ENCODE results near the gene GJA8.
A peak's percentile ranks its signal among the peaks of the same experiment; 100 is the strongest.
"Not testable (repeated sequence)": the region's sequence is repeated elsewhere in the genome, so short reads cannot be mapped to it uniquely, and the experiment has no call there.

Gene GJA8

GRCh38 chr1:147897789-147898188 lies 4.8 kb upstream of the GJA8 start:
- Mint-ChIP-seq H3K27ac (no peak overlapping the region), H3K4me1 (no peaks in the 10 kb centered on the region), H3K9me3 (no peaks in the 10 kb centered on the region), H3K27me3 (peaks cover 21% of the 10 kb centered on the region), H3K4me3 (no peak overlapping the region), H3K36me3 (no peaks in the 10 kb centered on the region)
- CTCF ChIA-PET: no interaction called here
- no peak for DNase-seq

- H3K4me1 Mint-ChIP-seq: peaks cover 7% of the 10 kb centered on the region
- no peaks in the 10 kb centered on the region for H3K9me3 Mint-ChIP-seq
- peaks cover 25% of the 10 kb centered on the region for H3K27me3 Mint-ChIP-seq
- no peak for DNase-seq
- H3K36me3 Mint-ChIP-seq: no peaks in the 10 kb centered on the region
- H3K27ac Mint-ChIP-seq: no peak overlapping the region
- CTCF ChIA-PET: interaction anchor here (1.4 to 3.2 kb wide), 2 partner anchors 10 to 12 kb away, joined by 3 to 10 read pairs; no protein-coding TSS in a partner anchor
- no peak overlapping the region for H3K4me3 Mint-ChIP-seq
Measured at GRCh38 chr1:147904726-147905125, 2.1 kb downstream of the GJA8 start.

GRCh38 chr1:147907786-147908509 lies 5.4 kb downstream of the GJA8 start:
- no peak overlapping the region for H3K4me3 Mint-ChIP-seq
- H3K9me3 Mint-ChIP-seq: no peaks in the 10 kb centered on the region
- no peak overlapping the region for H3K27ac Mint-ChIP-seq

GRCh38 chr1:147912553-147912952 lies 10.0 kb downstream of the GJA8 start:
- Mint-ChIP-seq H3K27ac (no peak overlapping the region), H3K36me3 (no peaks in the 10 kb centered on the region), H3K4me1 (no peaks in the 10 kb centered on the region), H3K27me3 (peaks cover 29% of the 10 kb centered on the region), H3K9me3 (no peaks in the 10 kb centered on the region), H3K4me3 (no peak overlapping the region)
- no peak for DNase-seq
- CTCF ChIA-PET: no interaction called here

More at GRCh38 chr1:147907786-147908509, 5.4 kb downstream of the GJA8 start:
- Mint-ChIP-seq H3K4me1 (peaks cover 7% of the 10 kb centered on the region), H3K36me3 (no peaks in the 10 kb centered on the region), H3K27me3 (peaks cover 14% of the 10 kb centered on the region)
- no peak for DNase-seq
- CTCF ChIA-PET: interaction anchor here (1.1 kb wide), 1 partner anchor 15 kb away, joined by 3 read pairs; no protein-coding TSS in a partner anchor

GRCh38 chr1:147913362-147913942 lies 10.9 kb downstream of the GJA8 start:
- Mint-ChIP-seq H3K27ac (no peak overlapping the region), H3K4me1 (no peaks in the 10 kb centered on the region), H3K36me3 (no peaks in the 10 kb centered on the region), H3K27me3 (peaks cover 26% of the 10 kb centered on the region), H3K4me3 (no peak overlapping the region), H3K9me3 (no peaks in the 10 kb centered on the region)
- CTCF ChIA-PET: interaction anchor here (1.6 kb wide), 1 partner anchor 9 kb away, joined by 3 read pairs; no protein-coding TSS in a partner anchor
- DNase-seq: no peak

GRCh38 chr1:147919896-147920295 lies 17.3 kb downstream of the GJA8 start:
- Mint-ChIP-seq H3K36me3 (no peaks in the 10 kb centered on the region), H3K4me1 (no peaks in the 10 kb centered on the region), H3K9me3 (no peaks in the 10 kb centered on the region), H3K4me3 (no peak overlapping the region), H3K27ac (no peak overlapping the region), H3K27me3 (peaks cover 32% of the 10 kb centered on the region)
- CTCF ChIA-PET: interaction anchor here (1.4 kb wide), 1 partner anchor 28 kb away, joined by 3 read pairs; no protein-coding TSS in a partner anchor
- DNase-seq: no peak

- no peaks in the 10 kb centered on the region for H3K36me3 Mint-ChIP-seq
- no peaks in the 10 kb centered on the region for H3K9me3 Mint-ChIP-seq
- no peak for DNase-seq
- H3K27me3 Mint-ChIP-seq: peaks cover 15% of the 10 kb centered on the region
- no peak overlapping the region for H3K4me3 Mint-ChIP-seq
- H3K4me1 Mint-ChIP-seq: peaks cover 5% of the 10 kb centered on the region
- H3K27ac Mint-ChIP-seq: no peak overlapping the region
- CTCF ChIA-PET: no interaction called here
Measured at GRCh38 chr1:147924813-147925212, 22.2 kb downstream of the GJA8 start.

- H3K4me3 Mint-ChIP-seq, CTCF ChIA-PET, H3K27ac Mint-ChIP-seq, H3K36me3 Mint-ChIP-seq, H3K9me3 Mint-ChIP-seq, DNase-seq, H3K27me3 Mint-ChIP-seq: not testable (repeated sequence)
- peaks cover 24% of the 10 kb centered on the region for H3K4me1 Mint-ChIP-seq
Measured at GRCh38 chr1:147927215-147927614, 24.6 kb downstream of the GJA8 start.

- H3K27ac Mint-ChIP-seq, CTCF ChIA-PET: not testable (repeated sequence)
Measured at GRCh38 chr1:147927689-147928088, 25.1 kb downstream of the GJA8 start.

GRCh38 chr1:147928236-147929132 lies 25.9 kb downstream of the GJA8 start, which contains the start of gene GPR89B:
GPR89B (plus strand) TSS chr1:147928420; CDS start chr1:147928537, 117 bp downstream.
- DNase-seq: peak; percentile 96
- Mint-ChIP-seq H3K27ac (peak within 1 kb of the TSS; percentile 85), H3K4me3 (peak within 1 kb of the TSS; percentile 79), H3K4me1 (peaks cover 28% of the 10 kb centered on the region)
- CTCF ChIA-PET, H3K27me3 Mint-ChIP-seq, H3K36me3 Mint-ChIP-seq, H3K9me3 Mint-ChIP-seq: not testable (repeated sequence)

More at GRCh38 chr1:147927689-147928088, 25.1 kb downstream of the GJA8 start:
- not testable (repeated sequence) for H3K27me3 Mint-ChIP-seq, H3K4me3 Mint-ChIP-seq, H3K9me3 Mint-ChIP-seq, H3K36me3 Mint-ChIP-seq, DNase-seq
- peaks cover 28% of the 10 kb centered on the region for H3K4me1 Mint-ChIP-seq

- DNase-seq, H3K9me3 Mint-ChIP-seq, CTCF ChIA-PET, H3K4me3 Mint-ChIP-seq, H3K27ac Mint-ChIP-seq, H3K27me3 Mint-ChIP-seq: not testable (repeated sequence)
- Mint-ChIP-seq H3K4me1 (peaks cover 29% of the 10 kb centered on the region), H3K36me3 (peaks cover 11% of the 10 kb centered on the region)
Measured at GRCh38 chr1:147931137-147931536, 28.5 kb downstream of the GJA8 start.

GRCh38 chr1:147935296-147935695 lies 32.7 kb downstream of the GJA8 start:
- H3K9me3 Mint-ChIP-seq, DNase-seq, H3K4me3 Mint-ChIP-seq, H3K27me3 Mint-ChIP-seq, CTCF ChIA-PET, H3K27ac Mint-ChIP-seq: not testable (repeated sequence)
- peaks cover 20% of the 10 kb centered on the region for H3K4me1 Mint-ChIP-seq
- H3K36me3 Mint-ChIP-seq: peaks cover 17% of the 10 kb centered on the region

- H3K36me3 Mint-ChIP-seq, H3K9me3 Mint-ChIP-seq, H3K4me1 Mint-ChIP-seq, H3K27ac Mint-ChIP-seq, DNase-seq, H3K4me3 Mint-ChIP-seq, H3K27me3 Mint-ChIP-seq, CTCF ChIA-PET: not testable (repeated sequence)
Measured at GRCh38 chr1:147940456-147940855, 37.9 kb downstream of the GJA8 start.

GRCh38 chr1:147942563-147942962 lies 40.0 kb downstream of the GJA8 start:
- H3K4me3 Mint-ChIP-seq, CTCF ChIA-PET, DNase-seq: not testable (repeated sequence)

More at GRCh38 chr1:147942563-147942962, 40.0 kb downstream of the GJA8 start:
- not testable (repeated sequence) for H3K27ac Mint-ChIP-seq, H3K9me3 Mint-ChIP-seq, H3K4me1 Mint-ChIP-seq, H3K36me3 Mint-ChIP-seq, H3K27me3 Mint-ChIP-seq
